Hair follicle dermal papilla cell (primary cell): ENCODE results near the gene NFATC2. TPM values are rescaled to one million over a fixed set of nuclear protein-coding genes. Genes with fewer than 3 reads are reported as not detected.

ENCODE experiments used
- small RNA-seq: library from RNA; depleted of rRNA; stranded (forward); fragments of <200 nt; gene quantifications from one replicate; pipeline ENCODE3, GENCODE V24; 2012
- total RNA-seq: library from RNA; depleted of rRNA; stranded (reverse); fragments of >200 nt; gene quantifications from 2 replicates; pipeline ENCODE4 v1.2.3, GENCODE V29; 2012

The NFATC2 gene
- total RNA-seq = 1.8 and 2.8 TPM in 2 replicates

DNA sequence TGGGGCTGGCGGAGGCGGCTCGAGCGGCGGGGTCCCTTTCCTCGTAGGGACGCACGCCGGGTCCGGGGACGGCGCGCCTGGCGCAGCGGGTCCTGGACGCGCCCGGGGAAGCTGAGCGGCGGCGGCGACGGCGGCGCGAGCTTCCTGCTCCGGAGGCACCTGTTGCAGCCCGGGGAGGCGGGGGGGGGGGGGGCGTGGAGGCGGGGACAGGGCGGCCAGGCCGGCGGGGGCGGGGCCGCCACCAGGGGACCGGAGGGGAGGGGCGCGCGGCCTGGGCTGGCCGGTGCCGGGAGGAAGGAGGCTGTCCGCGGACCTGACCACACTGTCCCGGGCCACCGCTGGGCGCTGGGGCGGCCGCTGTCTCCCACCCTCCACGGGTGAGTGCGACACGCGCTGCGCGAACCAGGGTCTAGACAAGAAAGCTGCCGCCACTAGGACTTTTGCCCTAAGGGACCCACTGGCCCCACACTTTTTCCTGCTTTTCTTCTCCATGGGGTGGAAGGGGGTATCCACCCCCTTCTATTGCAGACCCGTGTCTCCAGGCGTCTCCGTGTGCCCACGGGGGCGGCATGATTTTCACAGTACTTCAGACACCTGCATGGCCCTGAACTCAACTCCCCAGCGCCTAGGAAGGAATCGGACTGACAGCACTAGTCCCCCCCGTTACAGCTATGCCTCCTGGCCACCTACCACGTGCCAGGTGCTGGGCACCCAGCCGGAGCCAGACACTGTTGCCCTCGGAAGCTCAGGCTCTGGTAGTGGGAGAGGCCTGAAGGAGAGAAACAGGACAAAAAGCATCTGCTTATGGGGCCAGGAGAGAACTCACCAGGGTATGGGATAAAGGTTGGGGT, at the start of gene NFATC2:
Gene NFATC2 (minus strand): TSS at position 149 of the 851 bp plus-strand sequence. CDS start 220 bp downstream, outside the sequence.

Small RNA genes within 50 kb of the gene (small RNA-seq; reads per million reads assigned to genes)
- gene MIR3194 = not detected

Other genes starting within 250 kb of the NFATC2 start
- gene ATP9A, start 225.7 kb upstream of the NFATC2 start, total RNA-seq = 38.9 and 39.4 TPM in 2 replicates